ENCODE results near the gene CLSTN2.

DNA sequence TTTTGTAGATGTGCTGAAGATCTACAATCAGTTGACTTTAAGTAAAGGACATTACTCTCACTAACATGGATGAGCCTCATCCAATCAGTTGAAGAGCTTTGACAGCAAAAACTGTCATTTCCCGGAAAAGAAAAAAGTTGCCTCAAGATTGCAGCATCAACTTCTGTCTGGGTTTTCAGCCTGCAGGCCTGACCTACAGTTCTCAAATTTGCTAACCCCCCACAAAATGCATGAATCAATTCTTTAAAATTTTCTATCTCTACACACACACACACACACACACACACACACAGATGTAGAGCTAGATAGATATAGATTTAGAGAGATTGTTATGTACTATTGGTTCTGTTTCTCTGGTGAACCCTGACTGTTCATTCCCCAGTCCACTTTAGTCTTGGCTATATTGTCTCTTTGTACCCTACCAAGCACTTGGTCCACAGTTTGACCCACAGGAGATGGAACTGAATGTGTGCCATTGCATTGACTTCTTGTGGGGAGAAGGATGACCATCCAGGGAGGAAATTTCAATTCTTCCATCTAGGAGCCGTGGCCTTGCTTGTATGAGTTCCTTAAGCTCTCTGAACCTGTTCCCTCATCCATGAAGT is 228.3 kb downstream of the CLSTN2 start:
- no peak for TF ChIP-seq CTCF (IDR thresholded peaks at IDR 0.05 in 8 of 11, conservative IDR thresholded peaks at IDR 0.05 in 3 of 11)
- no peak for TF ChIP-seq POLR2AphosphoS5 (IDR thresholded peaks at IDR 0.05)
